Muscle of arm (tissue), 12 donors: ENCODE measurements around the gene RNF208. TPM values are rescaled to one million over a fixed set of nuclear protein-coding genes. Genes with fewer than 3 reads are reported as not detected.
A peak's percentile ranks its signal among the peaks of the same experiment; 100 is the strongest.

ENCODE experiments used
- DNase-seq: peaks from one replicate; pipeline ENCODE4 v3.0.0-alpha.2; 2013
- polyA plus RNA-seq, 12 donors: library from polyadenylated mRNA; unstranded; fragments of 120-200 nt; gene quantifications; one replicate each; pipeline ENCODE4 v1.2.1, GENCODE V29; 2013; ENCODE audit not compliant: insufficient read length in 12 of 12

RNF208 gene
- polyA plus RNA-seq, 12 donors: 1.7 to 7.1 (median 2.3) TPM; not detected in 2

DNA sequence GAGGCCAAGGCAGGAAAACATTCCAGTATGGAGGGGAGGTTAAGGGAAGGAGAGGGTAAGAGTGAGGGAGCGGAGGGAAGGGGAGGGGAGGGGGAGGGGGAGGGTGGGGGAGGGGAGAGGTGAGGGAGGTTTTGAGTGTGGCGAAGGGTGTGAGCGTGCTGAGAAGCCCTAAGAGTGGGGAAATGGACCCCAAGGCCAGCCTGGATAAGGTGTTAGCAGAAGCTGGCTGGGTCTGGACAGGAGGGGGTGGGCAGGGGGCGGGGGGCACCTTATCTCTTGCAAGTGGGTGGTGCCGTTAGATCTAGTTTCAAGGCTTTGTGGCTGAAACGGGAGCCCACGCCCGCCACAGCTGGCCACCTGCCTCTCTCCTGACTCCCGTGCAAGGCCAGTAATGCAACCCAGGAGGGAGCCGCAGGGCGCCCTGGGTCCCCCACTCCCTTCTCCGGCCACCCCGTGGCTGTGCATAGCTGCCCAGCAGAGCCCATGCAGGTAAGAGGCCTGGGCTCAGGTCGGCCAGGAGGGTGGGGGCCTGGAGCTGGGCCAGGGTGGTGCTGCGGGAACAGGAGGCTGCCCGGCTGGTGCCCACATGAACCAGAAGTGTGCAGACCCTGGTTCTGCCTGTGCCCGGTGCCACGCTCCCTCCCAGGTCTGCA lies 5.9 kb upstream of the RNF208 start:
- DNase-seq: no peak

DNA sequence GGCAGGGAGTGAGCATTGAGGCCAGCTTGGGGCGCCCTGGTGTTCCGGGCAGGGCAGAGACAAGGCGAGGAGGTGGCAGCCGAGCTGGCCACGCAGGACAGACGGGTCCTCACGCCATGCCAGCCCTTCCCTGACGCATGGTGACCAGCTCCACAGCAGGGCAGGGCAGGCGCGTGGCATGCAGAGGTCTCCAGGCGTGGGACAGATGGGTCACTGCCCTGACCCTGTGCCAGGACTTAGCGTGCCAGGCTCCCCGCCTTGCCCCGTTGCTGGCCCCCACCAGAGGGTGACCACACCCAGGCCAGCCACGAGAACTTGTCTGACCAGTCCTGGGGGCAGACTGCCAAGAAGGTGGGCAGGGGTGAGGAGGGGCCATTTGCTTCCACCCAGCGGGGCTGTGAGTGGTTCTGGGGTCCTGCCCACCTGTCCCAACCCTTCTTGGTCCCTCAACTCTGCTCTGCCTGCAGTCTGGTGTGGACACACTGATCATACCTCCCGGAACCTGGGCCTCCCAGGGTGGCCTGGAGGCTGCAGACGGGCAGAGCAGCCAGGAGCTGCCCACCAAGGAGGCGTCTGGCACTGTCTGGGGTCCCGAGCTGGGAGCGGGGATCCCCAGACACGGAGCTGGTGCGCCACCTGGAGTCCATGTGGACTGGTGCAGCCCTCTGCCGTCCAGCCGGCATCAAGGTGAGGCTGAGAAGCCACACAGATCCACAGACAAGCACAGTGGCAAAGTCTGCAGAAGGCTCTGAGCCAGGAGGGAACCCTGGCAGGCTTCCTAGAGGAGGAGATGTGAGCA lies 5.2 kb upstream of the RNF208 start, which contains the start of gene RNF224:
Gene RNF224, plus strand, starts transcription at position 449 of the 799 bp plus-strand sequence. CDS start 834 bp downstream, outside the sequence.
- peak; percentile 69 for DNase-seq

DNA sequence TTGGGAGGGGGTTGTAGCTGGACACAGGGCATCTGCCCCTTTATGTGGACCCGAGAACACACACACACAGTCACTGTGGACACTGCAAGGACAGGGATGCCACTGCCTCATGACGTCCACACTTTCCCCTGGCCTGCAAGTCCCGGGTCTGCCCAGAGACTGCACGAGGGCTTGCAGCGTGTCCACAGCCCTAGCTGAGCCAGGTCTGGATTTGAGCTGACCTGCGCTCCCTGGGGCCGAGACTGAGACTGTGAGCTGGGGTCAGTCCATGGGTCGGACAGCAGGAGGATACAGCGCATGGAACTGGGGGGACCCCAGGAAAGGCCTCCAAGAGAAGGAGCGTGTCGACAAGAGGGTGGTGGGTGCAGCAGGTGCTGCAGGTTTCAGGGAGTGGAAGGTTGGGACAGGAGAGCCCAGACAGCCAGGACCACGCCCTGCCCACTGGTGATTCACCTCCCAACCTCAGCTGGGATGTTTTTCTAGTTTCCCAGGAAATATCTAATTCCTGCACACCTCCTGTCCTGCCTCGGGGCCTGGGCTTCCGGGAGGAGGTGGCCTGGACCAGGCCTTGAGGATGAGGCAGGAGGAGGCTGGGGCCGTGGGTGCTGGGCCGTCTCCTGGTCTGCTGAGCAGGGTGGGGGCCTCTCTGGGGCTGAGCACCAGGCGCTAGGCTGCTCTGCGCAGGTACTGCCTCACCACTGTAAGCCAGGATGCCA lies 4.5 kb upstream of the RNF208 start:
- DNase-seq: no peak

DNA sequence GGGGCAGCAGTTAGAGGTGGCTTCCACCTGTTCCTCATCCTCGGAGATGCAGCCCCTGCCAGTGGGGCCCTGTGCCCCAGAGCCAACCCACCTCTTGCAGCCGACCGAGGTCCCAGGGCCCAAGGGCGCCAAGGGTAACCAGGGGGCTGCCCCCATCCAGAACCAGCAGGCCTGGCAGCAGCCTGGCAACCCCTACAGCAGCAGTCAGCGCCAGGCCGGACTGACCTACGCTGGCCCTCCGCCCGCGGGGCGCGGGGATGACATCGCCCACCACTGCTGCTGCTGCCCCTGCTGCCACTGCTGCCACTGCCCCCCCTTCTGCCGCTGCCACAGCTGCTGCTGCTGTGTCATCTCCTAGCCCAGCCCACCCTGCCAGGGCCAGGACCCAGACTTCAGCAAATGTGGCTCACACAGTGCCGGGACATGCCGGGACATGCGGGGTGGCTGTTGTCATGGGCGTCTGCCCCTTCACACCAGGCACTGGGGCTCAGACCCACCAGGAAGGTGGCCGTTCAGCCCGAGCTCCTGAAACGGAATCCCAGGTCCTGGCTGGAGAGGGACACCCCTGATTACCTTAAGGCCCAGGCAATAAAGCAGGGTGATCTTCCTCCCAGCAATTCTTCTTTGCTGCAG lies 3.8 kb upstream of the RNF208 start:
- no peak for DNase-seq

DNA sequence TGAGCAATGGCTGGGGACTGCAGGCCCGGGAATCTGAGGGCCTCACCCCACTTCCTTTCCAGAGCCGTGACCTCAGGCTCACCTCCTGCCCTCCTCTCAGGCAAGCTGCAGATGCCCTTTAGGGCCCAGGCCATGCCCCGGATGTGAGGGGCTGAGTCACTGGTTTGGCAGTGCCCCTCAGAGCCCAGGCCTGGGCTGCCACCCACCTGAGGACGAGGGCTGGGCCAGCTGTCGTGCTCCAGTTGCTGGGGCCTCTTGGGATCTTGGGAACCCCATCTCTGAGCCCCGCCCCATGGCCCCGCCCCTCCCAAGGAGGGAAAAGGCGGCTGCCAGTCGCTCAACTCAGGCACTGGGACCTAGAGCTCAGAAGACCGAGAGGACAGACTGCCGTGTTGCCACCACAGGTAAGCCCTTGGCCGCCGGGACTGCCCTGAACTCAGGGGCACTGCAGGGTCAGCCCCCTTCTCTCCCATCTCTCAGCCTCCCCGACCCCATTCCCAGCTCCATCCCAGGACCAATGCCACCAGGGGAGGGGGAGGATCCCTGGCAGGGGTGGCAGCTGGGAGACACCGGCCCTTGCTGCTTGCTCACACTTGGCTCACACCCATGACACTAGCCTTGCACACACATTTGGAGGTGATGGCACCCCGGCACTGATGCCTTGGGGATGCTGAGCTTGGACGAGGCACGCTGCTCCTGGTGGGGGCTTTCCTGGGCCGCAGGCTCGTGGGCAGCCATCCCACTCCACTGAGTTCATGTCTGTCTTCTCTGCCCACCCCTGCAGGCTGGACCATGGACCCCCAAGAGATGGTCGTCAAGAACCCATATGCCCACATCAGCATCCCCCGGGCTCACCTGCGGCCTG lies 3.0 kb upstream of the RNF208 start, which contains the start of gene CYSRT1:
Gene CYSRT1, plus strand, starts transcription at position 345 of the 865 bp plus-strand sequence. Its CDS starts 448 bp downstream, at position 793.
- DNase-seq: no peak

DNA sequence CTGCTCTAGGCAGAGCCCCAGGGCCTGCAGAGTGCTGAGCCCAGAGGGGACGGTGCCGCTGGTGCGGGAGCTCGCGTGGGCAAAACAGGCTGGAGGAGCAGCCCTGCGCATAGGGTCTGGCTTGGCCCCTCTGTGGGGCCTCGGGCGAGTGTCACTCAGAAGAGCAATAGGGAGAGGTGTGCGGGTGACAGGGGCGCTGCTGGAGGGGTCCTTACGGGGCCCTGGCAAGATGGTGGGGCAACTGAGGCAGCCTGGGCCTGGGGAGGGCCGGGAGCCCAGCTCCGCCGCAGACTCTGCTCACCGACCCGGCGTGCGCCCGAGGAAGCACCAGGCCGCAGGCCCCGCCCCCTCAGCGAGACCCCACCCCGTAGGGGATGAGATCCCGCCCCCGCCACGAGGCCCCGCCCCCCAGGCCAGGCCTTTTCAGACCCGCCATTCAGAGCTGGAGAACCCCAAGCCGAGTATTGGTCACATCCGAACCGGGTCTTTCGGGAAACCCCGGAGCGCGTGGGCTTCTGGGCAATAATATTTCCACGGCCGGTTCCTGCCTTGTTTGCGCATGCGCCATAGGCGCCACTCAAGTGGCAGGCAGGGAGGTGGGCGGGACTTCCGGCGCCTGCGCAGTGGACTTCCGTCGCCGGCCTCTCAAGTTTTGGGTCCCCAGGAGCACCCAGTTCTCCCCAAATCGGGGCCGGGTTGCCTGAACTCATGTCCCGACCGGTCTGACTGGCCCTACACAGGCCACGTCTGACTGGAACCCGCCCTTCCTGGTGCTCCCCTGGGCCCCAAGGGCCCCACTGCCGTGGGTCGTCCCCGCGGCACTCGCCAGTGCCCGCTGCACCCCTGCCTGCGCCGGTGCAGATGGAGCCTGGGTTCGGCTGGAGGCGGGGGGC lies 1.3 kb upstream of the RNF208 start:
- peak; percentile 96 for DNase-seq

DNA sequence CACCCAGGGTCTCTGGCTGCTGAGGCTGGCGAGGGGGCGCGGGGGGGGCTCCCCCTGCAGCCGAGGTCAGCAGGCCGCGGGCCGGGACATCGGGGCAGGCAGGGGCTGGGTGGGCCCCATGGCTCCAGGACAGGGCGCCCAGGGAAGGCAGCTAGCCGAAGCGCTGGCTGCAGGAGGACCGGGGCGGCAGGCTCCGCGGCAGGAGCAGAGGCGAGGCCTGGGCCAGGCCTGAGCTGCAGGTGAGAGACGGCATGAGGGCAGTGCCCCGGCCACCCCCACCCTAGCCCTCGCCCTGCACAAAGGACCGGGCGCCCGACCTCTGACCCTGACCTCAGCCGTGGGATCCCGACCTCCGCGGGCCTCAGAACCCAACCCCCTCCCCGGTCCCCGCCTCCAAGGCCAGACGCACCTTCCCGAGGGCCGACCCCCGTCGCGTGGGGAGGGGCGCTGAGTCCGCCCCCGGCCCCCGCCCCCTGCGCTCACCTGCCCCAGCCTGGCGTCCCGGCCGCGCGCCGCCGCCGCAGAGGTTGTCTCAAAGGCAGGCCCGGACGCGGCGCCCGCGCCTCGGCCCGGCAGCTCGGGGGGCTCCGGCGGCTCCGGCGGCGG lies 431 bp downstream of the RNF208 start:
- no peak for DNase-seq

DNA sequence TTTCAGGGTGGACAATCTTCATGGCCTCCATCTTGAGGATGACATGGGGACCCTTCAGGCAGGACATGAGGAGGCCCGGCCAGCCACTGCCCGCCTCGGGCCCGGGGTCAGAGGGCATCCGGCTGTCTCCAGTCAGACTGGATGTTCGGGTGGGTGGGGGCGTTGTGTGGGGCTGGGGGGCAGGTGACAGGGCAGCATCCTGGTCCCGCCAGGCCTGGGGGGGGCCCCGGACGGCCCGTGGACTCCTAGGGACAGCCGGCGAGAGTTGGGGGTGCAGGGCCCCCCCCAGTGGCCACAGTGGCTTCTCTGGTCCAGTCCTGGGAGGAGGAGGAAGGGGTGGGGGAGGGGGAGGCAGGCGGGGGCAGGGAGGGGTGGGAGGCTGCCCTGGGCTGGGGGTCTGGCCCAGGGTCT lies 940 bp downstream of the RNF208 start:
- no peak for DNase-seq

DNA sequence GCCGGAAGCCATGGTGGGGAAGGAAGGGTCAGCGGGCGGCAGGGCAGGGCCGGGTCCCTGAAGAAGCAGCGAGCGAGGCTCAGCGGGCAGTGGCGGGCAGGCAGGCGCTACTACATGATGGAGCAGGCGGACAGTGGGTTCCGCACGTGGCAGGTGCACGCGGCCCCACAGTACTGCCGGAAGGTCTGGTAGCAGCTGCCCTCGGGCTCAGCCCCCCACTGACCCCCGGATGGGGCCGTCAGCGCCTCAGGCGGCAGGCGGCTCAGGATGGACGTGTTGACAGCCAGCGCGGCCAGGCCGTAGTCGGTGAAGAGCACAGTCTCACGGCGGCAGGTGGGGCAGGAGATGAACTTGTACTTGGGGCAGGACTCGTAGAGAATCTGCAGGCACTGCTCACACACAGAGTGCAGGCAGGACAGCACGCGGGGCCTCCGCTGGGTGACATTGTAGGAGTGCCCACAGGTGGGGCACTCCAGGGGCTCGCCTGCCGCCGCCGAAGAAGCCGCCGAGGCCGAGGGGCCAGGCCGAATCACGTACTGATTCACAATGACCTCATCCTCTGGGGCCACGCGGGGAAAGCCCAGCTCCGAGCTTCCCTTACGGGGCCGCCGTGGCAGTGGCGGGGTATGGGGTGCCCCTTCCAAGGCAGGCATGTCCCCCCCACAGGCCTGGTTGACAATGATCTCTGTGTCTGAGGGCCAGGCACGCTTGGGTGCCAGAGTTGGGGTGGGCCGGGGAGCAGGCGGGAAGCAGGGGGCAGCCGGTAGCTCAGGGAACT lies 1.5 kb downstream of the RNF208 start:
- DNase-seq: no peak

DNA sequence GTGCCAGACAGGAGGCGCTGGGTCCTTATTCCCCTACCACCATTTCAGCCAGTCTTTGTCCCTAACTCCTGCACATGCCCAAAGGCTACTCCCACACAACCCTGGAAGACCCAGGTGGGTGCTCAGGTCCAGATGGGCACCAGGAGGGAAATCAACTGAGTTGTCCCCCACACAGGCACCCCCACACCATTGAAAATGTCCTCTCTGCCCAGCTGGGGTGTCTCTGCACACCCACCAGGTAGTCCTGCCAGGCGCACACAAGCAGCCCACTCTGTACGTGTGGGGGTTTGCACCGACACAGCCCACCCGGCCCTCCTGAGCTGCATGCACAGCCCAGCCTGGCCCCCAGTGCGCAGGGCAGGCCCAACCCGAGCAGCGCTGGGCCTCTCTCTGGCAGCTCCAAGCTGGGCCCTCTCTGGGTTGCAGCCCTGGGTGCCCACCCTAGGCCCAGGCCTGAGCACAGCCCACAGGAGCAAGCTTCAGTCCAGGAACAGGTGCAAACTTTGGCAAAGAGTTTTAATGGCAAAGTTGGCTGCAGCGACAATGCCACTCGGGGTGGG lies 2.2 kb downstream of the RNF208 start:
- no peak for DNase-seq

DNA sequence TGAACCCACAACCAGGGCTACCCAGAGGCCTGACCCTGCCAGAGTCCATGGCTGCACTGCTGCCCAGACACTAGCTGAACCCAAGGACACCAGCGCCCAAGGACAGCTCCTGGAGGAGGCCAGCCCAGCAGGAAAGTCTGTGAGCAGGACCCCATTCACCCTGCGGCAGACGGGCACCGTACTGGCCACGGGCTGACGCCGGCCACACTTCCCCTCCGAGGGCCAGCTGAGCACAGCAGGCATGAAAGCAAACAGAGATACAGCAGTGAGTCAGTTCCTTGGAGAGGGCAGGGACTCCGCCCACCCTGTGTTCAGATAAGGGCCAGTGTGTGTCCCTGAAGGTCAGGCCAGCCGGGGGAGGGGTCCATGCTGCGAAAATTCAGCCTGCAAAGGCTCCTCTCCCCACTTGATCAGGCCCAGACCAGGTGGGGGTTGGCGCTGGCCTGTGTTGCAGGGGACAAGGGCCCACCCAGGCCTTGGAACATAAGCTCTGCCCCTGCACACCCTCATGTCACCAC lies 3.2 kb downstream of the RNF208 start:
- no peak for DNase-seq

DNA sequence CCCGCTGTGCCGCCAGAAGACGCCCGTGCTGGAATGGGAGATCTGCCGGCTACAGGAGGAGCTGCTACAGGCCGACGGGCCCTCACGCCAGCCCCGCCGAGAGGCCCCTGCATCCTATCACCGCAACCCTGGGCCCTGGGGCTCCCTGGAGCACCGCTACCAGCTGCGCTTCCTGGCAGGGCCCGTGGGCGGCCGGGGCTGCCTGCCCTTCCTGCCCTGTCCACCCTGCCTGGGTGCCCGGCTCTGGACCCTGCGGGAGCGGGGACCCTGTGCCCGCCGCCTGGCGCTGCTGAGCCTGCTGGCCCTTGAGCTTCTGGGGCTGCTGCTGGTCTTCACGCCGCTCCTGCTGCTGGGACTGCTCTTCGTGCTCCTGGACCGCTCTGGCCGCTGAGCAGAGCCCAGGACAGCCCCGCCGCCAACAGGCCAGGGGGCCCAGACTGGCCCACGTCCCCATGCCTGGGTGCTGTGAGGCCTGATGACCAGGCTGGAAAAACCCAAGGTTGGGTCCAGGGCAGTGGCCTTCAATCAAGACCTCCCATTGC lies 3.8 kb downstream of the RNF208 start:
- no peak for DNase-seq

DNA sequence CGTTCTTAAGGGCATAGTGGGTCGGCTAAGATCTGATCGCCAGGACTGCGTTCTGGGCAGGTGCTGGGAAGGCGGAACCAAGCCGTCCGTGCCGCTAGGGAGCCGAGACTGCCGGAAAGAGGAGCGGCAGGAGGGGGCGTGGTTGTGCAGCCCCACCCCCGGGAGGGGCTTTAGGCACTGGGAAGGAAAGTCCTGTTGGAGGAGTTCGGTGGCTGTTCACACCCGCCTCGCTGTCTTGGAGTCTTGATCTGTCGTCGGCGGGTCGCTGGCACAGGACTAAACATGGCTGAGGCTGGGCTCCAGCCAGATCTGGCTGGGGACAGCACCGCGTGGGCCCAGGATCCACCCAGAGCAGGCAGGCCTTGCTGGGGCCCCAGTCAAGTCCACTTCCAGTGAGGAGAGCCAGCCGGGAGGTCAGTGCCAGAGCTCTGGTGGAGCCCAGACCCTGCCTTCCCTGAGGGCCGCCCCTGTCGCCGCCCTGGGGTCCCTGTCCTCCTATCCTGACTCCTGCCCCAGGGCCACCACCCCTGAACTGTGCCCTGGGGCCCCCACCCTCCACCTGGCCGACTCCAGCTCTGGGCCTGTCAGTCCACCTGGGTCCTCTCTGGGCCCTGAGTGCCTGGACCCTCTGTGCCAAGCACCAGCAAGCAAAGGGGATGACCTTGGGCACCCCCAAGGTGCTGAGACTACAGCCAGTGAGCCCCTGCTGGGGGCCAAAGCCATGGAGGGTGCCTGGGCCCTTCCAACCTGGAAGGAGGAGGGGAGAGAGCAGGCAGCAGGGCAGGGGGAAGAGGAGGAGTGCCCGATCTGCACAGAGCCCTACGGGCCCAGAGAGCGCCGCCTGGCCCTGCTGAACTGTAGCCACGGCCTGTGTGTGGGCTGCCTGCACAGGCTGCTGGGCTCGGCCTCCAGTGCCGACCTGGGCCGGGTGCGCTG lies 4.5 kb downstream of the RNF208 start:
- DNase-seq: no peak

DNA sequence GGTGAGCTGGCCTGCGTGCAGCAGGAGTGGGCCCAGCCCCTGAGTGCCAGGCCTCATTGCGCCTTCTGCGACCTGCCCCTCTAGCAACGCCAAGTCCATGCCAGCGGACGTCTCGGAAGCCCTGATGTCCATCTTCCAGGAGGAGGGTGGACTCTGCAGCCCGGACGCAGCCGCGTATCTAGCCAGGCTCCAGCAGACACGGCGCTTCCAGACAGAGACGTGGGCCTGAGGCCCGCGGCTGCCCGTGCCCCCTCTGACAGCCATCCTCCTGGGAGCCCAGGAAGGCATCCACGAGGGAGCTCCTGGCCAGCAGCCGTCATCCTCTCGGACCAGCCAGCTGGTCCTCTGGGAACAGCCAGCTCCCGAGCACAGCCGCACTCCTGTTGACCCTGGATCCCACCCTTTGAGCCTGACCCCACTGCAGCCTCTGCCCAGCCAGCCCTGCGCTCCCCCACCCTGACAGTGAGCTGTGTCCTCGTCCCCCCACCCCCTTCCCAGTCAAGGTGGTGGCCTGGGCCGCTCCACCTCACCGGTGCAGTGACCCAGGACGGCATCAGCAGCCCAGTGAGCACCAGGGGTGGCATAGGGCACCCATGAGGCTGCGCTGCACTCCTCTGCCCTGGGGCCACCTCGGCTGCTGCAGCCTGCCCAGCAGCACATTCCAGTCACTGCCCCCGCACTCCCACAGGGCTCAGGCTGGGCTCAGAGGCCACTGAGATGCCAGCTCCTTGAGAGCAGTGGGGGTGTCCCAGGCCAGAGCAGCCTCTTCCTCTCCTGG lies 5.7 kb downstream of the RNF208 start:
- no peak for DNase-seq

DNA sequence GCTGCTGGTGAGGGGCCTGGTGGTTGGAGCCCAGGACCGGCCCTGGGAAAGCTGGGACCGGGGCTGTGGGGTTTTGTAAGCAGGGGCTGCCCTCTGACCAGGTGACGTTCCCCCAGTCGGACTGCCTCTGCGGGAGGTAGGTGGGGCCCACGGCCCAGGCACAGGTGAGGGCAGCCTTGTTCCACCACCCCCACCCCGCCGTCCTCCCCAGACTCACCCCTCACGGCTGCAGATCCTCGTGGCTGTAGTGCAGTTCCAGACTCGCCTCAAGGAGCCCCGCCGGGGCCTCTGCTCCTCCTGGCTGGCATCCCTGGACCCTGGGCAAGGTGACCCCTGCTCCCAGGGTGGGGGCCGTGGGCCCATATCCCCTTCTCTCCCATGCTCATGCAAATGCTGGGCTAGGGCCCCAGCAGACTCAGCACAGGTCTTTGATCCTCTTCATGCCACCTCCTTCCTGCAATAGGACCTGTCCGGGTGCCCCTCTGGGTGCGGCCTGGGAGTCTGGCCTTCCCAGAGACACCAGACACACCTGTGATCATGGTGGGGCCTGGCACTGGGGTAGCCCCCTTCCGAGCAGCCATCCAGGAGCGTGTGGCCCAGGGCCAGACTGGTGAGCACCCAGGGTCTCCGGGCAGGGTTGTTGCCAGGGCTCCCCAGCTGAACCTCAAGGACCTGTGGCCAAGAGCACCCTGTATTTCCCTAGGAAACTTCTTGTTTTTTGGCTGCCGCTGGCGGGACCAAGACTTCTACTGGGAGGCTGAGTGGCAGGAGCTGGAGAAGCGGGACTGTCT lies 6.6 kb downstream of the RNF208 start:
- no peak for DNase-seq
